KOPT-K1 (cell line): ENCODE measurements around the gene CYREN.

Experiments used
- H3K27ac ChIP-seq: fragments of 200-600 bp; sonication (generic); 2 replicates; pipeline ENCODE4 v1.5.1; 2016; ENCODE audit warnings: antibody characterized with exemption, mild to moderate bottlenecking, low read depth, low read length; ENCODE audit not compliant: poor library complexity, severe bottlenecking
- H3K36me3 ChIP-seq: fragments of 200-600 bp; sonication (generic); 2 replicates; pipeline ENCODE4 v1.5.1; 2017; ENCODE audit warnings: antibody characterized with exemption, mild to moderate bottlenecking, low read length, moderate library complexity; ENCODE audit not compliant: insufficient read depth
- H3K9me3 ChIP-seq: fragments of 200-600 bp; sonication (generic); 2 replicates; pipeline ENCODE4 v1.5.1; 2017; ENCODE audit warnings: antibody characterized with exemption, low read length, mild to moderate bottlenecking; ENCODE audit not compliant: insufficient read depth, poor library complexity, severe bottlenecking

The CYREN gene

GRCh38 chr7:135189221-135189662 lies 18.7 kb upstream of the CYREN start:
- Histone ChIP-seq H3K9me3 (peaks cover 2% of the 10 kb centered on the region), H3K36me3 (peaks cover 52% of the 10 kb centered on the region; the same call in 1 of the 2 replicates), H3K27ac (no peak overlapping the region)

GRCh38 chr7:135188298-135188984 lies 17.9 kb upstream of the CYREN start:
- Histone ChIP-seq H3K9me3 (peaks cover 10% of the 10 kb centered on the region), H3K27ac (no peak overlapping the region), H3K36me3 (peaks cover 50% of the 10 kb centered on the region; the same call in 1 of the 2 replicates)

- peaks cover 25% of the 10 kb centered on the region for H3K9me3 ChIP-seq
- H3K27ac ChIP-seq: no peak overlapping the region
- peaks cover 42% of the 10 kb centered on the region; the same call in 1 of the 2 replicates for H3K36me3 ChIP-seq
Observed at GRCh38 chr7:135186841-135187253, 16.3 kb upstream of the CYREN start.

GRCh38 chr7:135186261-135186540 lies 15.7 kb upstream of the CYREN start:
- Histone ChIP-seq H3K36me3 (peaks cover 42% of the 10 kb centered on the region; the same call in 1 of the 2 replicates), H3K9me3 (peaks cover 32% of the 10 kb centered on the region), H3K27ac (no peak overlapping the region)

GRCh38 chr7:135185471-135186260 lies 15.2 kb upstream of the CYREN start:
- Histone ChIP-seq H3K9me3 (peaks cover 37% of the 10 kb centered on the region), H3K36me3 (peaks cover 42% of the 10 kb centered on the region; the same call in 1 of the 2 replicates), H3K27ac (no peak overlapping the region)

- Histone ChIP-seq H3K27ac (no peak overlapping the region), H3K36me3 (peaks cover 41% of the 10 kb centered on the region; the same call in 1 of the 2 replicates), H3K9me3 (peaks cover 50% of the 10 kb centered on the region)
Observed at GRCh38 chr7:135184254-135184841, 13.8 kb upstream of the CYREN start.

- H3K36me3 ChIP-seq: peaks cover 32% of the 10 kb centered on the region; the same call in 1 of the 2 replicates
- H3K27ac ChIP-seq: no peak overlapping the region
- H3K9me3 ChIP-seq: peaks cover 53% of the 10 kb centered on the region
Observed at GRCh38 chr7:135183478-135183877, 13.0 kb upstream of the CYREN start.

GRCh38 chr7:135181929-135182678 lies 11.6 kb upstream of the CYREN start:
- H3K27ac ChIP-seq: no peak overlapping the region
- peaks cover 53% of the 10 kb centered on the region for H3K9me3 ChIP-seq
- H3K36me3 ChIP-seq: peaks cover 24% of the 10 kb centered on the region; the same call in 1 of the 2 replicates

GRCh38 chr7:135181261-135181928 lies 10.9 kb upstream of the CYREN start:
- Histone ChIP-seq H3K36me3 (peaks cover 18% of the 10 kb centered on the region; the same call in 1 of the 2 replicates), H3K27ac (no peak overlapping the region), H3K9me3 (peaks cover 53% of the 10 kb centered on the region)

- peaks cover 11% of the 10 kb centered on the region; the same call in 1 of the 2 replicates for H3K36me3 ChIP-seq
- H3K27ac ChIP-seq: no peak overlapping the region
- peaks cover 53% of the 10 kb centered on the region for H3K9me3 ChIP-seq
Observed at GRCh38 chr7:135180122-135180521, 9.6 kb upstream of the CYREN start.

- Histone ChIP-seq H3K27ac (no peak overlapping the region), H3K9me3 (peaks cover 52% of the 10 kb centered on the region), H3K36me3 (peaks cover 9% of the 10 kb centered on the region; the same call in 1 of the 2 replicates)
Observed at GRCh38 chr7:135179321-135179925, 8.9 kb upstream of the CYREN start.

- H3K27ac ChIP-seq: no peak overlapping the region
- H3K36me3 ChIP-seq: peaks cover under 1% of the 10 kb centered on the region; the same call in 1 of the 2 replicates
- peaks cover 42% of the 10 kb centered on the region for H3K9me3 ChIP-seq
Observed at GRCh38 chr7:135178364-135178763, 7.9 kb upstream of the CYREN start.

- H3K27ac ChIP-seq: no peak overlapping the region
- no peaks in the 10 kb centered on the region for H3K36me3 ChIP-seq
Observed at GRCh38 chr7:135177028-135177696, 6.7 kb upstream of the CYREN start.

More at GRCh38 chr7:135177028-135177696, 6.7 kb upstream of the CYREN start:
- H3K9me3 ChIP-seq: peaks cover 30% of the 10 kb centered on the region
